OCI-LY3 (cell line): Measurements from ENCODE around the gene DCC.

ENCODE experiments used
- H2AFZ ChIP-seq: fragments of 200-600, 300-600 bp; shearing (Covaris generic); 2 replicates; pipeline ENCODE4 v1.6.0; 2014; ENCODE audit warnings: antibody characterized with exemption, low read depth, low read length
- H3K27ac ChIP-seq: fragments of 200-600, 300-600 bp; sonication (generic); 2 replicates; pipeline ENCODE4 v1.5.1; 2014; ENCODE audit warnings: mild to moderate bottlenecking, low read length, moderate library complexity, mixed read lengths
- H3K27me3 ChIP-seq: fragments of 200-600, 300-600 bp; sonication (generic); 2 replicates; pipeline ENCODE4 v1.6.1; 2014; ENCODE audit warnings: low read depth, low read length, mixed read lengths
- H3K36me3 ChIP-seq: fragments of 200-600, 300-600 bp; sonication (generic); replicated peaks from 2 replicates; pipeline ENCODE3; 2014; ENCODE audit warnings: low read depth, low read length, mixed read lengths
- H3K4me1 ChIP-seq: fragments of 300-600, 200-600 bp; sonication (generic); 2 replicates; pipeline ENCODE4 v1.6.1; 2014; ENCODE audit warnings: low read length, mixed read lengths
- H3K4me2 ChIP-seq: fragments of 200-600, 300-600 bp; sonication (generic); 2 replicates; pipeline ENCODE4 v1.6.1; 2014; ENCODE audit warnings: low read length, mixed read lengths
- H3K4me3 ChIP-seq: fragments of 300-600, 200-600 bp; sonication (generic); 2 replicates; pipeline ENCODE4 v1.5.1; 2014; ENCODE audit warnings: antibody characterized with exemption, mild to moderate bottlenecking, low read length, moderate library complexity
- H3K79me2 ChIP-seq: fragments of 300-600, 200-600 bp; shearing (Covaris generic); 2 replicates; pipeline ENCODE4 v1.6.1; 2014; ENCODE audit warnings: mild to moderate bottlenecking, low read length, mixed read lengths
- H3K9ac ChIP-seq: fragments of 300-600, 200-600 bp; shearing (Covaris generic); 2 replicates; pipeline ENCODE4 v1.6.0; 2014; ENCODE audit warnings: mild to moderate bottlenecking, low read length, moderate library complexity
- H3K9me3 ChIP-seq: fragments of 200-600, 300-600 bp; shearing (Covaris generic); 2 replicates; pipeline ENCODE4 v1.6.1; 2014; ENCODE audit warnings: low read length, mixed read lengths; ENCODE audit not compliant: insufficient read depth
- H4K20me1 ChIP-seq: fragments of 200-600, 300-600 bp; sonication (generic); 2 replicates; pipeline ENCODE4 v1.6.1; 2016; ENCODE audit warnings: low read length, mixed read lengths; ENCODE audit not compliant: insufficient read depth
- CTCF ChIP-seq: fragments of 200-600, 300-600 bp; sonication (generic); IDR thresholded peaks from 2 replicates; pipeline ENCODE4 v1.5.1; 2014; ENCODE audit warnings: antibody characterized with exemption, low read length, low read depth
- EZH2phosphoT487 ChIP-seq: fragments of 200-600 bp; shearing (Covaris generic); IDR thresholded peaks from 2 replicates; pipeline ENCODE4 v1.6.1; 2018; ENCODE audit warnings: antibody characterized with exemption, mixed run types, low read depth

Gene DCC

DNA sequence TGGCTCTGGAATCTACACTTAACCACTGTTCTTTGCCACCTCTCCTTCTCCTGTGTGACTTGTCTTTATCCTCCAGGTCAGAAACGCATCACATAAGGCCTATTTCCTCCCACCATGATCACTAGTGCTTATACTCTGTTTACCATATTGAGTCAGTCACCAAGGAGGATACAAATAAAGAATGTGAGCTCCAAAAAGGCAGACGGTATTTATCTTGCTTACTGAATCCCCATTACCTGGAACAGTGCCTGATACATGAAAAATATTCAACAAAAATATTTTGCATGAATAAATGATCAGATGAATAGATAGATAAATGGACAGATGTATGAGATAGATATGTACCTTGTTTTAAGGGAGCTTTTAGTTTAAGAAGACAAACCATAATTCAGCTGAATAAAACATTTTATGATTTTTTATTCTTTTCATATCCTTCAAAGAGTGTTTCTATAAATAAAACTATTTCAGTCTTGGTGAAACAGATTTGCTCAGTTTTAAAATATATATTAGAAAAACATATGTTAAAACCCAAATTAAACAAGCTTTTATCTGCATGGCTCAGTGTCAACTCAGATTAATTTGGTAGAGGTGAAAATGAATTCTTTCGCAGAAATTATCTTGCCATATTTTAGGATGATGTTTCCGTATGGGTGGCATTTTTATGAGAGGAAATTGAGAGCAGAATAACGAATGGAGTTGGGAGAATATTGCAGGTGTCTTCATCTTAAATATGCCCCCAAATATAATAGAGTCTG lies 799.9 kb downstream of the DCC start:
- H2AFZ ChIP-seq = no peak overlapping the region
- no peaks in the 10 kb centered on the region for H3K9me3 ChIP-seq

DNA sequence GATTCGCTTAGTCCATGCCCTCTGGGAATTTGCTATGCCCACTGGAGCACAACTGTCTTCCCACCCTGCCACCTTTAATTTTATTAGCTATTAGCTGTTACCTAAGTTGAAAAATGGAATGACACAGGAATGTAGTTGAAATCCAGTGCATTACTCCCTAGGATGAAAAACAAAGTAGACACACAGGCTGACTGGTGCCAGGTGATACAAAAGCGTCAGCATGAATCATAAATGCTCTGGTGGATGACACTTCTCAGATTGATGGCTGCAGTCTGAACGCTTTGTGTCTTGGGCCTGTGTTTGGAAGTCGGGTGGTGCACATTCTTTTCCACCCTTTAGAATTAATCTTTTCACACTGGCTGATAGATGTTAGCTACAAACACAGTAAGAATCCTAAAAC lies 802.0 kb downstream of the DCC start:
- Histone ChIP-seq H3K9ac (no peak overlapping the region), H3K79me2 (no peaks in the 10 kb centered on the region), H3K4me2 (no peak overlapping the region), H3K4me3 (no peak overlapping the region), H2AFZ (no peak overlapping the region), H3K27me3 (no peaks in the 10 kb centered on the region), H3K27ac (no peak overlapping the region), H3K4me1 (no peaks in the 10 kb centered on the region), H3K9me3 (no peaks in the 10 kb centered on the region), H3K36me3 (no peaks in the 10 kb centered on the region), H4K20me1 (no peaks in the 10 kb centered on the region)
- TF ChIP-seq EZH2phosphoT487 (no peak), CTCF (no peak)

More for the DNA sequence above, 799.9 kb downstream of the DCC start:
- Histone ChIP-seq H3K4me3 (no peak overlapping the region), H3K4me1 (no peaks in the 10 kb centered on the region), H3K36me3 (no peaks in the 10 kb centered on the region), H3K4me2 (no peak overlapping the region), H3K27me3 (no peaks in the 10 kb centered on the region), H3K9ac (no peak overlapping the region), H4K20me1 (no peaks in the 10 kb centered on the region), H3K27ac (no peak overlapping the region), H3K79me2 (no peaks in the 10 kb centered on the region)
- TF ChIP-seq EZH2phosphoT487 (no peak), CTCF (no peak)

DNA sequence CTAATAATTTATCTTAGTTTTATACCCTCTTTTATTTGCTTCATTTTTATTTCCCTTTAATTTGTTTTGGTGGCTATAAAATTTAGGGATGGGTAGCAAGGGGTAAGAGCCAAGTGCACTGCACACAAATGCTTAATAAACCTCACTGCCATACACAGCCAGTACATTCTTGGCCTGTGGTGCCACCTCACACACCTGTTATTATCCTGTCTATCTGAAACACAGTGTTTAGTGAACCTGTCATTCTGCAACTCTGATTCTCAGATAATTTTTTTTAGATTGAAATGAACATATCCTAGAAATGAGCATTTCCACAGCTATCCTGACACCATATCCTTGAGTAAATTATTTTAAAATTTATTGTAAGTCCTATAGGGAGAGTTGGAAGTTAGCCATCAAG lies 807.5 kb downstream of the DCC start:
- Histone ChIP-seq H3K27ac (no peak overlapping the region), H3K9me3 (no peaks in the 10 kb centered on the region), H3K4me1 (no peaks in the 10 kb centered on the region), H3K27me3 (no peaks in the 10 kb centered on the region), H3K4me3 (no peak overlapping the region), H3K36me3 (no peaks in the 10 kb centered on the region), H2AFZ (no peak overlapping the region), H3K79me2 (no peaks in the 10 kb centered on the region), H3K4me2 (no peak overlapping the region), H4K20me1 (no peaks in the 10 kb centered on the region), H3K9ac (no peak overlapping the region)
- no peak for TF ChIP-seq CTCF
- TF ChIP-seq EZH2phosphoT487 = no peak

GRCh38 chr18:53148123-53148522 lies 808.1 kb downstream of the DCC start:
- Histone ChIP-seq H2AFZ (no peak overlapping the region), H3K27me3 (no peaks in the 10 kb centered on the region), H3K79me2 (no peaks in the 10 kb centered on the region), H3K9me3 (no peaks in the 10 kb centered on the region), H4K20me1 (no peaks in the 10 kb centered on the region), H3K4me3 (no peak overlapping the region), H3K4me2 (no peak overlapping the region), H3K36me3 (no peaks in the 10 kb centered on the region), H3K27ac (no peak overlapping the region), H3K9ac (no peak overlapping the region), H3K4me1 (no peaks in the 10 kb centered on the region)
- TF ChIP-seq EZH2phosphoT487 = no peak
- no peak for TF ChIP-seq CTCF
